Stimulated activated naive CD8-positive, alpha-beta T cell treated with anti-CD3 and anti-CD28 coated beads, Interleukin-15, Interleukin-2, amounts not matched to agents 100 ng/mL and 50 ng/mL, for 24 hours (primary cell): ENCODE results near the gene CEP164.
"Not testable (repeated sequence)": the region's sequence is repeated elsewhere in the genome, so short reads cannot be mapped to it uniquely, and the experiment has no call there.

Experiments used
- H3K27ac Mint-ChIP-seq: one replicate; pipeline ENCODE4 v1.8.0; 2021; ENCODE audit warnings: mild to moderate bottlenecking, mixed read lengths
- H3K27me3 Mint-ChIP-seq: one replicate; pipeline ENCODE4 v1.8.0; 2021; ENCODE audit warnings: mixed read lengths
- H3K36me3 Mint-ChIP-seq: one replicate; pipeline ENCODE4 v1.8.0; 2021; ENCODE audit warnings: low read depth, mixed read lengths
- H3K4me1 Mint-ChIP-seq: one replicate; pipeline ENCODE4 v1.8.0; 2021; ENCODE audit warnings: low read depth, mixed read lengths
- H3K4me3 Mint-ChIP-seq: one replicate; pipeline ENCODE4 v1.8.0; 2021; ENCODE audit warnings: mild to moderate bottlenecking, mixed read lengths
- H3K9me3 Mint-ChIP-seq: one replicate; pipeline ENCODE4 v1.8.0; 2021; ENCODE audit warnings: mixed read lengths

CEP164 gene

GRCh38 chr11:117318738-117319137 lies 8.9 kb upstream of the CEP164 start:
- Mint-ChIP-seq H3K27me3 (peaks cover 38% of the 10 kb centered on the region), H3K27ac (no peak overlapping the region), H3K4me3 (no peak overlapping the region)

GRCh38 chr11:117319214-117319840 lies 8.3 kb upstream of the CEP164 start:
- peaks cover 6% of the 10 kb centered on the region for H3K4me1 Mint-ChIP-seq
- H3K27ac Mint-ChIP-seq, result no peak overlapping the region

More at GRCh38 chr11:117318738-117319137, 8.9 kb upstream of the CEP164 start:
- no peaks in the 10 kb centered on the region for H3K9me3 Mint-ChIP-seq
- no peaks in the 10 kb centered on the region for H3K36me3 Mint-ChIP-seq
- peaks cover 6% of the 10 kb centered on the region for H3K4me1 Mint-ChIP-seq

GRCh38 chr11:117327255-117327566 lies 443 bp upstream of the CEP164 start:
- H3K9me3 Mint-ChIP-seq, H3K36me3 Mint-ChIP-seq, H3K27me3 Mint-ChIP-seq, H3K27ac Mint-ChIP-seq, H3K4me3 Mint-ChIP-seq, H3K4me1 Mint-ChIP-seq: not testable (repeated sequence)

More at GRCh38 chr11:117319214-117319840, 8.3 kb upstream of the CEP164 start:
- Mint-ChIP-seq H3K4me3 (no peak overlapping the region), H3K9me3 (no peaks in the 10 kb centered on the region), H3K36me3 (no peaks in the 10 kb centered on the region), H3K27me3 (peaks cover 32% of the 10 kb centered on the region)

- no peaks in the 10 kb centered on the region for H3K36me3 Mint-ChIP-seq
- peaks cover 5% of the 10 kb centered on the region for H3K4me1 Mint-ChIP-seq
- no peaks in the 10 kb centered on the region for H3K9me3 Mint-ChIP-seq
- no peaks in the 10 kb centered on the region for H3K27me3 Mint-ChIP-seq
- no peak overlapping the region for H3K27ac Mint-ChIP-seq
- H3K4me3 Mint-ChIP-seq, result no peak overlapping the region
Measured at GRCh38 chr11:117328375-117329010, 839 bp downstream of the CEP164 start.

GRCh38 chr11:117332843-117333242 lies 5.2 kb downstream of the CEP164 start:
- no peaks in the 10 kb centered on the region for H3K9me3 Mint-ChIP-seq
- H3K4me3 Mint-ChIP-seq, result no peak overlapping the region
- H3K4me1 Mint-ChIP-seq, result peaks cover 5% of the 10 kb centered on the region
- H3K36me3 Mint-ChIP-seq, result peaks cover 23% of the 10 kb centered on the region
- H3K27me3 Mint-ChIP-seq, result no peaks in the 10 kb centered on the region
- H3K27ac Mint-ChIP-seq, result peak overlapping the region; percentile 57

- Mint-ChIP-seq H3K4me1 (peaks cover 5% of the 10 kb centered on the region), H3K4me3 (no peak overlapping the region), H3K9me3 (no peaks in the 10 kb centered on the region), H3K36me3 (peaks cover 30% of the 10 kb centered on the region), H3K27ac (no peak overlapping the region), H3K27me3 (no peaks in the 10 kb centered on the region)
Measured at GRCh38 chr11:117333917-117334316, 6.3 kb downstream of the CEP164 start.

- H3K4me1 Mint-ChIP-seq, result peaks cover 4% of the 10 kb centered on the region
- H3K4me3 Mint-ChIP-seq, result no peak overlapping the region
- peaks cover 34% of the 10 kb centered on the region for H3K36me3 Mint-ChIP-seq
- H3K27me3 Mint-ChIP-seq, result no peaks in the 10 kb centered on the region
- no peak overlapping the region for H3K27ac Mint-ChIP-seq
- no peaks in the 10 kb centered on the region for H3K9me3 Mint-ChIP-seq
Measured at GRCh38 chr11:117334896-117335295, 7.2 kb downstream of the CEP164 start.

- no peak overlapping the region for H3K27ac Mint-ChIP-seq
- H3K27me3 Mint-ChIP-seq, result no peaks in the 10 kb centered on the region
Measured at GRCh38 chr11:117335399-117335798, 7.7 kb downstream of the CEP164 start.

GRCh38 chr11:117337076-117337475 lies 9.4 kb downstream of the CEP164 start:
- Mint-ChIP-seq H3K27me3 (no peaks in the 10 kb centered on the region), H3K27ac (no peak overlapping the region), H3K4me1 (no peaks in the 10 kb centered on the region), H3K36me3 (peaks cover 49% of the 10 kb centered on the region), H3K4me3 (no peak overlapping the region), H3K9me3 (no peaks in the 10 kb centered on the region)

More at GRCh38 chr11:117335399-117335798, 7.7 kb downstream of the CEP164 start:
- Mint-ChIP-seq H3K36me3 (peaks cover 38% of the 10 kb centered on the region), H3K4me1 (no peaks in the 10 kb centered on the region), H3K9me3 (no peaks in the 10 kb centered on the region), H3K4me3 (no peak overlapping the region)

- no peaks in the 10 kb centered on the region for H3K4me1 Mint-ChIP-seq
- H3K4me3 Mint-ChIP-seq, result no peak overlapping the region
- no peaks in the 10 kb centered on the region for H3K9me3 Mint-ChIP-seq
- no peaks in the 10 kb centered on the region for H3K27me3 Mint-ChIP-seq
- peaks cover 49% of the 10 kb centered on the region for H3K36me3 Mint-ChIP-seq
- H3K27ac Mint-ChIP-seq, result no peak overlapping the region
Measured at GRCh38 chr11:117345039-117345438, 17.4 kb downstream of the CEP164 start.

- Mint-ChIP-seq H3K4me3 (no peak overlapping the region), H3K9me3 (no peaks in the 10 kb centered on the region), H3K27ac (no peak overlapping the region), H3K4me1 (no peaks in the 10 kb centered on the region), H3K27me3 (no peaks in the 10 kb centered on the region), H3K36me3 (peaks cover 45% of the 10 kb centered on the region)
Measured at GRCh38 chr11:117354550-117354949, 26.9 kb downstream of the CEP164 start.

- Mint-ChIP-seq H3K4me3 (no peak overlapping the region), H3K27me3 (no peaks in the 10 kb centered on the region), H3K36me3 (peaks cover 52% of the 10 kb centered on the region), H3K9me3 (no peaks in the 10 kb centered on the region), H3K27ac (no peak overlapping the region), H3K4me1 (no peaks in the 10 kb centered on the region)
Measured at GRCh38 chr11:117356126-117356890, 28.7 kb downstream of the CEP164 start.

- peaks cover 61% of the 10 kb centered on the region for H3K36me3 Mint-ChIP-seq
- H3K27ac Mint-ChIP-seq, result no peak overlapping the region
- no peaks in the 10 kb centered on the region for H3K27me3 Mint-ChIP-seq
- H3K9me3 Mint-ChIP-seq, result no peaks in the 10 kb centered on the region
- no peak overlapping the region for H3K4me3 Mint-ChIP-seq
- H3K4me1 Mint-ChIP-seq, result no peaks in the 10 kb centered on the region
Measured at GRCh38 chr11:117361432-117361831, 33.8 kb downstream of the CEP164 start.

- H3K4me3 Mint-ChIP-seq, result no peak overlapping the region
- no peak overlapping the region for H3K27ac Mint-ChIP-seq
- H3K4me1 Mint-ChIP-seq, result no peaks in the 10 kb centered on the region
- H3K36me3 Mint-ChIP-seq, result peaks cover 52% of the 10 kb centered on the region
- H3K9me3 Mint-ChIP-seq, result no peaks in the 10 kb centered on the region
- no peaks in the 10 kb centered on the region for H3K27me3 Mint-ChIP-seq
Measured at GRCh38 chr11:117366248-117366647, 38.6 kb downstream of the CEP164 start.

GRCh38 chr11:117366875-117367274 lies 39.2 kb downstream of the CEP164 start:
- no peak overlapping the region for H3K4me3 Mint-ChIP-seq
- no peaks in the 10 kb centered on the region for H3K9me3 Mint-ChIP-seq
- H3K27ac Mint-ChIP-seq, result no peak overlapping the region
- peaks cover 53% of the 10 kb centered on the region for H3K36me3 Mint-ChIP-seq
- H3K27me3 Mint-ChIP-seq, result no peaks in the 10 kb centered on the region
- no peaks in the 10 kb centered on the region for H3K4me1 Mint-ChIP-seq
